IMR-90 (cell line): Measurements from ENCODE around the gene CDH23. TPM values are rescaled to one million over a fixed set of nuclear protein-coding genes. Genes with fewer than 3 reads are reported as not detected.

Experiments used
- ATAC-seq: fragments of 200-7000 bp; cut with Tn5 transposase; 2 replicates; pipeline ENCODE4 v1.9.1; 2020; ENCODE audit warnings: low read depth, mild to moderate bottlenecking, moderate library complexity
- BruUV-seq: library from RNA; stranded (reverse); fragments of 400-500 nt; replicated peaks from 2 replicates; lab custom pipeline; 2021; lab: Mats Ljungman, UMichigan
- CTCF ChIA-PET: fragments of 300-600 bp; formaldehyde crosslinking; extraction: SDS; loops from one replicate; lab custom pipeline; 2021; ENCODE audit warnings: antibody characterized with exemption; lab: Yijun Ruan, JAX
- POLR2A ChIA-PET: fragments of 300-600 bp; sonication (Branson Sonifier 250); formaldehyde crosslinking; loops from one replicate; lab custom pipeline; 2022; ENCODE audit warnings: antibody characterized with exemption; ENCODE audit not compliant: unreplicated experiment; lab: Charles Lee
- DNase-seq: peaks from one replicate; pipeline ENCODE4 v3.0.0; 2013
- H2AFZ ChIP-seq: replicated peaks from 2 replicates; pipeline ENCODE3; 2013; ENCODE audit warnings: low read length, mild to moderate bottlenecking; ENCODE audit not compliant: poor library complexity
- H2AK5ac ChIP-seq: 2 replicates; pipeline ENCODE4 v1.6.1; 2013; ENCODE audit warnings: low read depth, low read length, inconsistent platforms
- H2AK9ac ChIP-seq: replicated peaks from 2 replicates; pipeline ENCODE3; 2013; ENCODE audit warnings: mild to moderate bottlenecking, low read depth, low read length, moderate library complexity; ENCODE audit not compliant: poor library complexity
- H2BK120ac ChIP-seq: 2 replicates; pipeline ENCODE4 v1.6.1; 2013; ENCODE audit warnings: low read depth, low read length, inconsistent platforms
- H2BK15ac ChIP-seq: 3 replicates; pipeline ENCODE4 v1.6.1; 2013; ENCODE audit warnings: low read depth, low read length, inconsistent platforms
- H2BK20ac ChIP-seq: 2 replicates; pipeline ENCODE4 v1.6.1; 2013; ENCODE audit warnings: low read depth, mild to moderate bottlenecking, inconsistent platforms, low read length, moderate library complexity
- H2BK5ac ChIP-seq: 2 replicates; pipeline ENCODE4 v1.6.1; 2013; ENCODE audit warnings: mild to moderate bottlenecking, low read depth, low read length, inconsistent platforms; ENCODE audit not compliant: poor library complexity, severe bottlenecking
- H3K14ac ChIP-seq: replicated peaks from 2 replicates; pipeline ENCODE4 v1.6.1; 2013; ENCODE audit warnings: low read depth, low read length, inconsistent platforms
- H3K18ac ChIP-seq: 2 replicates; pipeline ENCODE4 v1.6.1; 2013; ENCODE audit warnings: low read depth, low read length, control low read depth
- H3K23ac ChIP-seq: 2 replicates; pipeline ENCODE4 v1.6.1; 2013; ENCODE audit warnings: low read depth, low read length, inconsistent platforms
- H3K27ac ChIP-seq: 2 replicates; pipeline ENCODE4 v1.5.1; 2013; ENCODE audit warnings: mild to moderate bottlenecking, control low read depth, low read length; ENCODE audit not compliant: insufficient read depth
- H3K27me3 ChIP-seq: 2 replicates; pipeline ENCODE4 v1.6.1; 2013; ENCODE audit warnings: low read length; ENCODE audit not compliant: control insufficient read depth, insufficient read depth
- H3K36me3 ChIP-seq: 2 replicates; pipeline ENCODE4 v1.6.1; 2013; ENCODE audit warnings: low read length, mixed read lengths; ENCODE audit not compliant: control insufficient read depth, insufficient read depth
- H3K4ac ChIP-seq: 2 replicates; pipeline ENCODE4 v1.6.1; 2013; ENCODE audit warnings: low read depth, low read length, inconsistent platforms
- H3K4me1 ChIP-seq: 2 replicates; pipeline ENCODE4 v1.6.1; 2013; ENCODE audit warnings: low read length, mixed read lengths; ENCODE audit not compliant: control insufficient read depth, insufficient read depth
- H3K4me2 ChIP-seq: 2 replicates; pipeline ENCODE4 v1.6.1; 2013; ENCODE audit warnings: low read depth, mild to moderate bottlenecking, control low read depth, low read length, moderate library complexity
- H3K4me3 ChIP-seq: 2 replicates; pipeline ENCODE4 v1.5.1; 2013; ENCODE audit warnings: low read depth, mild to moderate bottlenecking, control low read depth, low read length, moderate library complexity; ENCODE audit not compliant: insufficient read depth
- H3K56ac ChIP-seq: 2 replicates; pipeline ENCODE4 v1.6.1; 2013; ENCODE audit warnings: low read length, inconsistent platforms; ENCODE audit not compliant: insufficient read depth; ENCODE audit errors: extremely low read depth
- H3K79me1 ChIP-seq, 2 experiments: 2 replicates each; pipeline ENCODE4 v1.6.1; 2013; ENCODE audit warnings: low read length in 2 of 2, inconsistent platforms in 1 of 2, low read depth in 1 of 2
- H3K9ac ChIP-seq: 2 replicates; pipeline ENCODE4 v1.6.1; 2013; ENCODE audit warnings: low read depth, low read length, control low read depth
- H3K9me1 ChIP-seq: 2 replicates; pipeline ENCODE4 v1.6.1; 2013; ENCODE audit warnings: low read length, inconsistent platforms; ENCODE audit not compliant: insufficient read depth
- H3K9me3 ChIP-seq: 2 replicates; pipeline ENCODE4 v1.6.1; 2013; ENCODE audit warnings: low read length; ENCODE audit not compliant: control insufficient read depth, insufficient read depth
- H4K20me1 ChIP-seq: 2 replicates; pipeline ENCODE4 v1.6.1; 2013; ENCODE audit warnings: low read length, inconsistent platforms; ENCODE audit not compliant: insufficient read depth
- H4K5ac ChIP-seq: 2 replicates; pipeline ENCODE4 v1.6.1; 2013; ENCODE audit warnings: mild to moderate bottlenecking, low read depth, low read length, control low read depth
- H4K8ac ChIP-seq, 2 experiments: 2 replicates each; pipeline ENCODE4 v1.6.1; 2013; ENCODE audit warnings: low read depth in 2 of 2, low read length in 2 of 2, control low read depth in 1 of 2, inconsistent platforms in 1 of 2
- H4K91ac ChIP-seq: 2 replicates; pipeline ENCODE4 v1.6.1; 2013; ENCODE audit warnings: low read depth, low read length, inconsistent platforms; ENCODE audit not compliant: insufficient read depth
- CEBPB ChIP-seq: IDR thresholded peaks from 2 replicates; pipeline ENCODE4 v1.6.1; 2012; ENCODE audit warnings: low read depth, low read length, improper control_type of control experiment
- MAZ ChIP-seq: IDR thresholded peaks from 2 replicates; pipeline ENCODE4 v1.6.1; 2012; ENCODE audit warnings: low read depth, mild to moderate bottlenecking, low read length, improper control_type of control experiment, moderate library complexity, borderline replicate concordance
- WGBS, 2 experiments: methylation state at CpG; one replicate each; pipeline versions ENCODE4 v1.1.5 to v1.1.7; 2013; ENCODE audit warnings: missing lambda C conversion rate in 2 of 2; ENCODE audit not compliant: insufficient read length in 1 of 2; ENCODE audit errors: extremely low coverage in 2 of 2; 5-methylcytosine and 5-hydroxymethylcytosine counted together
- dilution Hi-C: fragments of 300-500 bp; cut with HindIII; formaldehyde crosslinking; loops from one replicate; pipeline ENCODE4 v1.14.3; 2018; ENCODE audit warnings: low sequenced_read_pairs; ENCODE audit not compliant: unreplicated experiment
- in situ Hi-C: fragments of 300-500 bp; cut with MboI; formaldehyde crosslinking; loops from 3 replicates; pipeline ENCODE4 v1.14.3; 2019; ENCODE audit warnings: low sequenced_read_pairs, inconsistent platforms, mixed read lengths
- intact Hi-C: fragments of 100-400 bp; cut with micrococcal nuclease; formaldehyde crosslinking; loops from 2 replicates; pipeline ENCODE4 v1.10.0; 2022
- polyA plus RNA-seq, 3 experiments: library from polyadenylated mRNA; depleted of rRNA; stranded (reverse); fragments of >200 nt; gene quantifications; 2 replicates each; pipeline ENCODE4 v1.2.3, GENCODE V29; 2012; ENCODE audit warnings: low replicate concordance in 1 of 3
- total RNA-seq: library from RNA; depleted of rRNA; stranded (reverse); fragments of >200 nt; gene quantifications from 2 replicates; pipeline ENCODE4 v1.2.3, GENCODE V29; 2012

The CDH23 gene
- total and polyA plus RNA-seq, 2 of the 4 experiments (the other 2 are of a cell fraction), result under 0.01 to 0.03 TPM

DNA sequence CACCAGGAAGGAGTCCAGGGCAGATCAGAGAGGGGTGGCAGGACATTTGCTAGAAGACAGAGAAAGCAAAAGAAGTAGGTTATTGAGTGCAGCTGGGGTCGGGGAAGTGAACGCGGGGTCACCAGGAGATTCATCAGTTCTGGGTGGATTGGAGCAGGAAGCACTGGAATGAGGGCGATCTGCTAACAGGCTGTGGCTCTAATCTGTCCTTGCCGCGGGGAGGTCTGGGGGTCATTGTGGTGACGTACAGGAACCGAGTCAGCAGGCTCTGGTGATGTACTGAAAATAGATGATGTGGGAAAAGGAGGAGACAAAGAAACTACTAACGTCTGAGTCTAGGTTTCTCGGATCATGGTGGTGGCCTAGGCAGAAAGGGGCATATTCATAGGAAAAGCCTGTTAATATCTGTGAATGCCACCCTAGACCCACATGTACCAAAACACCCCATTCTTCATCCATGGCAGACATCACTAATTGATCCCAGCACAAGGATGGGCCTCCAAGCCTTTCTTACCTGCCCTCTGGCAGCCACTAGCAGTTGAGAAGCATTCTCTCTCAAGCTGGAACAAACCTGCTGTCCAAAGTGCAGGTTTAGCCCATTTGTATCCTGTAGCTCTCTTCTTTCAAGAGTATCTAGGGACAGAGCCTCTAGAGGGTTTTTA, 188.3 kb downstream of the CDH23 start:
- H3K4ac ChIP-seq, result no peak overlapping the region
- H2AK9ac ChIP-seq, result no peak overlapping the region
- ChIA-PET POLR2A (no interaction called here), CTCF (interaction anchor here (1.3 kb wide), 1 partner anchor 24 kb away, joined by 3 read pairs; no protein-coding TSS in a partner anchor)
- H3K23ac ChIP-seq, result no peak overlapping the region
- H4K8ac ChIP-seq, result no peak overlapping the region
- dilution Hi-C loops, result no loop called here
- no TSS peak for BruUV-seq
- no peaks in the 10 kb centered on the region for H3K9me1 ChIP-seq
- DNase-seq, result peak; percentile 20
- no peaks in the 10 kb centered on the region for H3K4me1 ChIP-seq
- H3K36me3 ChIP-seq, result no peaks in the 10 kb centered on the region
- no peak overlapping the region for H3K9ac ChIP-seq
- no peak overlapping the region for H3K4me3 ChIP-seq
- H3K56ac ChIP-seq, result no peak overlapping the region
- H4K91ac ChIP-seq, result no peak overlapping the region
- H3K79me1 ChIP-seq, result no peaks in the 10 kb centered on the region
- H4K5ac ChIP-seq, result no peak overlapping the region
- no peak overlapping the region for H3K4me2 ChIP-seq
- no peak overlapping the region for H2BK15ac ChIP-seq
- WGBS, 2 experiments, result 47% methylated on average over 3 of the region's 10 CpGs; no CpG with 5 or more reads in 1 of the 2 experiments
- no peaks in the 10 kb centered on the region for H4K20me1 ChIP-seq
- no peak overlapping the region for H2BK20ac ChIP-seq
- H3K27ac ChIP-seq, result no peak overlapping the region
- no peak overlapping the region for H2BK120ac ChIP-seq
- H3K9me3 ChIP-seq, result no peaks in the 10 kb centered on the region
- H2AFZ ChIP-seq, result no peak overlapping the region
- no peak overlapping the region for H2BK5ac ChIP-seq
- in situ Hi-C loops, result no loop called here
- H3K14ac ChIP-seq, result no peak overlapping the region
- intact Hi-C loops, result no loop called here
- TF ChIP-seq MAZ (no peak), CEBPB (no peak)
- no peak overlapping the region for H2AK5ac ChIP-seq
- ATAC-seq, result no peak
- H3K27me3 ChIP-seq, result peaks cover 22% of the 10 kb centered on the region
- no peak overlapping the region for H3K18ac ChIP-seq
